ENCODE data around the gene PRDM10.

GRCh38 chr11:130008326-130008725 lies 5.7 kb upstream of the PRDM10 start:
- TF ChIP-seq POLR2A (IDR thresholded peaks at IDR 0.05) (no peak), POLR2AphosphoS5 (IDR thresholded peaks at IDR 0.05) (no peak)
- TF ChIP-seq, protein P1, sequence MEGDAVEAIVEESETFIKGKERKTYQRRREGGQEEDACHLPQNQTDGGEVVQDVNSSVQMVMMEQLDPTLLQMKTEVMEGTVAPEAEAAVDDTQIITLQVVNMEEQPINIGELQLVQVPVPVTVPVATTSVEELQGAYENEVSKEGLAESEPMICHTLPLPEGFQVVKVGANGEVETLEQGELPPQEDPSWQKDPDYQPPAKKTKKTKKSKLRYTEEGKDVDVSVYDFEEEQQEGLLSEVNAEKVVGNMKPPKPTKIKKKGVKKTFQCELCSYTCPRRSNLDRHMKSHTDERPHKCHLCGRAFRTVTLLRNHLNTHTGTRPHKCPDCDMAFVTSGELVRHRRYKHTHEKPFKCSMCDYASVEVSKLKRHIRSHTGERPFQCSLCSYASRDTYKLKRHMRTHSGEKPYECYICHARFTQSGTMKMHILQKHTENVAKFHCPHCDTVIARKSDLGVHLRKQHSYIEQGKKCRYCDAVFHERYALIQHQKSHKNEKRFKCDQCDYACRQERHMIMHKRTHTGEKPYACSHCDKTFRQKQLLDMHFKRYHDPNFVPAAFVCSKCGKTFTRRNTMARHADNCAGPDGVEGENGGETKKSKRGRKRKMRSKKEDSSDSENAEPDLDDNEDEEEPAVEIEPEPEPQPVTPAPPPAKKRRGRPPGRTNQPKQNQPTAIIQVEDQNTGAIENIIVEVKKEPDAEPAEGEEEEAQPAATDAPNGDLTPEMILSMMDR (IDR thresholded peaks at IDR 0.05), result no peak
